Measurements from ENCODE around the gene ASCC3.

Gene ASCC3

DNA sequence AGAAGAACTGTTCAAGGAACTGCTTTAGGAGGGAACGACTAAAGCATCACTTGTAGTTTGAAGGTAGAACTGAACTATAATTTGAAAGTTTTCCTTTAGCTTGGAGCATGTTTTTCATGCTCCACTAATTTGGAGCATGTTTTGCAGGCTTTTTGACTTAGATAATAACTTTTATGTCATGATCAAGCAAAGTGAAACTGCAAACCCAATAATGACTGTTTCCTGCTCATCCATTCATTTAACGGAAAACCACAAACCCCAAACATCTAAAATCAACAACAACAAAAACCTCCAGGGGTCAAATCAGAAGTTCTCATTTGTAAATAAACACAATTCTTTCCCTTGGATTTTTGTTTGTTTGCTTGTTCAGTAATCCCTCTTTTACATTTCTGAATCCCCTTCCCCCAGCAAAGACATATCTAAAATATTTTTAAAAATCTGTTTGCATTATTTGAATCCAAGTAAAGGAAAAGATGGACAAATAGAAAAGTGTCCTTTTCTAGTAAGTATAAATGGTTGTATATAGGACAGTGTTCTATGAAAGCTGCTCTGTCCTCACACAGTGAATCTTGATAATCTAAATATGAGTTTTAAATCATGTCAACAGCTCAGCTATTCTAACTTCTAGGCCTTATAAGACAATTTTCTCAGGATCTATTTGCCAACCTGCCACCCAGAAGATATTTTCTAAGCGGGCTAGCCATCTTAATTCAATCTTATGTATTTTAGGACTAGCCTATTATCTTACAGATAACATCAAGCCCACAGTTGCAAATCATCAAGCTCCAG is 419.0 kb downstream of the ASCC3 start:
- no peak for DNase-seq

DNA sequence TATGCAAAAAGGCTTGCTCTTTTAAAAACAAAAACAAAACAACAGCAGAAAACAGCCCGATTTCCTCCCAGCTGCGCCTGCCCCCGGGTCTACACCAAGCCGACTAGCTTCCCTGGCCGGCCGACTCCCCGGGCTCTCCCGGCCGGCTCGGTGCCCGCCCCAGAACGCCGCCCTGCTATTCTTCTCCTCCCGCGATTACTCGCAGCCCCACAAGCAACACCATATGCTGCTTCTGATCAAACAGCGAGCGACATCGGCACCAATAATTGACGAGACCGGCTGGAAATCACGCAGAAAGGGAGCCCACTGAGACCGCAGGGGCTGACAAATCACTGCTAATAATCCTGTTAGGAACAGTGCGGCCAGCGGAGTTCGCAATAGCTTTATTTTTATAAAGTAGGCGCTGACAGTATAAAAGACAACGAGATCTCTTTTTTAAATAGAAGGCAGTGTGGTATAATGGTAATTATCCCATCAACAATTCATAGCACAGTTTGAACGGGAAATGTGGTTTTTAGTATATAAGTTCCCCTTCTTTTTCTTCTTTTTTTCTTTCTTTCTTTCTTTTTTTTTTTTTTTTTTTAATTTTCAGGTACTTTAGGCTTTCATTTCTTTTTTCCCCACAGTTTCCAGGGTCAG is 419.7 kb downstream of the ASCC3 start:
- DNase-seq, result no peak

DNA sequence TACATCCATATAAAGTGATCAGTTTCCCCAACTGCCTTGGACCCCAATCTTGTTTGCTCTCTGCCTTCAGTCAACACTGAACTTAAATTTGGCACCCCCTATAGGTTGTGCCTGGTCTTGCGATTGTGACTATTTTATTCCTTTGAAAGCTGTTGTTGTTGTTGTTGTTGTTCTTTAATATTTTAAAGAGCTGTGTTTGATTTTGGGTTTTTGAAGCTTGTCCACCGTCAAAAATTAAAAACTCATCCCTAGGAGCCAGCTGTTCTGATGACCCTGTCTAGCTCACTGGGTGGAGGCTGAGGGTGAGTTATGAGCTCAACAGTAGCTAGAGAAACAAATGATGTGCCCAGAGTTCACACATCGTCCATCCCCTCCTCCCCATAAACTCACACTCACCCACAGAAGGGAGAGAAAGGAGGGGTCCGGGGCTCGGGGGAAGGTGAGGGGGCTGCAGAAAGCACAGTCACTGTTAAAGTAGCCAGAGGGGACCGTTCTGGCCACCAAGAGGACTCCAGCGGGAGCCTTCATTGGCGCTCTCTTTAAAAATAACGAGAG is 420.4 kb downstream of the ASCC3 start:
- no peak for DNase-seq

DNA sequence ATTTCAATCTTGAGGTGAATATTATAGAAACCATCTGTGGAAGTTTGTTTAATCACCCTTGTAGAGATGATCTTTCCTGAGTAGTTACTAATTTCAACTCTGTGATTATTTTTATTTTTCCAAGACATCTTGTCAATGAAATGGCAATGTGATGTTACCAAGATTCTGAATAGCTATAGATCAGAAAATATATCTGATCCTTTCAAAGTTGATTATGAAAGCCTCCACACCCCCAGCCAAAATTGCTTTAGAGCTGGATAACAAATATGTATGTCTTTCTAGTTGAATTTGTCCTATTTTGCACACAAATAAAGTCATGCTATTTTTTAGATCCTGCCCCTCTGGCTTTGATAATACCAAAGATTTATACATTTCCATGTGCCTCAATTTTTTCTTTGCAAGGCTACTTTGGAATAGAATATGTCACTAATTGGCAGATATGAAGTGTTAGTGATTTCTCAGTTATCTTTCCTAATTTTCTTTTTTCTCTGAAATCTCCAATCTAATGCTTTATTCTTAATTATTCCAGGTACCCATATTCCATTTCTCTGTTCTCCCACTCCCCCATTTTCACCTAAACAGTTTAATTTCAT is 421.4 kb downstream of the ASCC3 start:
- DNase-seq, result no peak

DNA sequence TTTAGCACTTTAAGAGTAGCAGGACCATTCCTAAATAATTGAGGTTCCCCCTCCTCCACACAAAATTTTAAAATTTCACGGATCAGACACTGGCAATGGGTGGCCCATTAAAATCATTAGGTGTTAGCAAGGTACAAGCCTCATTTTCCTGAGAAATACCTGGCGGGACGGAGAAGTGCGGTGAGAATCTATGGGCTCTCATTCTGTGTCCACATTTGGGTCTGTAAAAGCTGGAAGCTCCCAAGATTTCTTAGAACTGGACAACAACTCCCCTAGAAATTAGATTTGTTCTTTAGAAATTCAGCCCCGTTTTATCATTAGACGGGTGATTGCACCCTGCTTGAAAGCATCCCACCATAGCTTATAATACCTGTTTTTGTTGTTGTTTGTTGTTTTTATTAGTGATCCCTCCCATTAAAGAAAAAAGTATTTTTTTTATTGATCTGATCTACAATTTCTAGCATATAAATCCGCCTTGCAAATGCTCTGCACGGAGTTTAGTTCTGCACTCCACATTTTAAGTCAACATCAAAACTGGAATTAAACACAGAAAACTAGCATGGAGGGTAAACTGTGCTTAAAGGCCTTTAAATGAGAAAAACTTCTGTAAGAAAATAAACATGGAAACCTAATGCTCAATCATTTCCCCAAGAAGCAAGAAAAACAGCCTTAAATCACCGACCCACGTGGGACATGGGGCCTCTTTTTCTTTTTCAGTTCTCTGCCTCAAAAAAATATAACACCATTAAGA is 422.1 kb downstream of the ASCC3 start:
- no peak for DNase-seq

All from CD4-positive, alpha-beta T cell treated with Interleukin-4 for 1 hour (primary cell).